SK-N-DZ (cell line): Measurements from ENCODE around the gene TOX2. TPM values are rescaled to one million over a fixed set of nuclear protein-coding genes. Genes with fewer than 3 reads are reported as not detected.

Experiments used
- DNase-seq: peaks from one replicate; pipeline ENCODE4 v3.0.0-alpha.2; 2015; ENCODE audit warnings: low spot score
- polyA plus RNA-seq, 2 experiments: library from polyadenylated mRNA; depleted of rRNA; stranded (reverse); fragments of >200 nt; gene quantifications; 2 replicates each; pipeline ENCODE4 v1.2.3, GENCODE V29; 2014

TOX2 gene
- polyA plus RNA-seq (2014; cell fraction: cytosol; rRNA removed), result 0.36 and 0.77 TPM in 2 replicates
- 0.11 and 0.55 TPM in 2 replicates for polyA plus RNA-seq (2014; cell fraction: nucleus; rRNA removed)

GRCh38 chr20:43914311-43915210 lies at the start of gene TOX2:
TOX2 (plus strand) TSS chr20:43914852; CDS start chr20:43914892, 40 bp downstream.
- DNase-seq, result no peak

DNA sequence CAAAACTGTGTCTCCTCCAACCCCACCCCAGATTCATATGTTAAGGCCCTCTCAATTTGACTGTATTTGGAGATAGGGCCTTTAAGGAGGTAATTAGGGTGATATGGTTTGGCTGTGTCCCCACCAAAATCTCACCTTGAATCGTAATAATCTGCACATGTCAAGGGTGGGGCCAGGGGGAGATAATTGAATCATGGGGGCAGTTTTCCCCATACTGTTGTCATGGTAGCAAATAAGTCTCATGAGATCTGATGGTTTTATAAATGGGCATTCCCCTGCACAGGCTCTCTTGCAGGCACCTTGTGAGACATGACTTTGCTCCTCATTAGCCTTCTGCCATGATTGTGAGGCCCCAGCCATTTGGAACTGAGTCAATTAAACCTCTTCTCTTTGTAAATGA lies 46.6 kb upstream of the TOX2 start:
- no peak for DNase-seq

- DNase-seq, result no peak
Measured at GRCh38 chr20:43870484-43870883, 44.2 kb upstream of the TOX2 start.

- DNase-seq, result no peak
Measured at GRCh38 chr20:43878776-43879175, 35.9 kb upstream of the TOX2 start.

GRCh38 chr20:43893930-43894329 lies 20.7 kb upstream of the TOX2 start:
- no peak for DNase-seq

- DNase-seq, result no peak
Measured at GRCh38 chr20:43894491-43894890, 20.2 kb upstream of the TOX2 start.

DNA sequence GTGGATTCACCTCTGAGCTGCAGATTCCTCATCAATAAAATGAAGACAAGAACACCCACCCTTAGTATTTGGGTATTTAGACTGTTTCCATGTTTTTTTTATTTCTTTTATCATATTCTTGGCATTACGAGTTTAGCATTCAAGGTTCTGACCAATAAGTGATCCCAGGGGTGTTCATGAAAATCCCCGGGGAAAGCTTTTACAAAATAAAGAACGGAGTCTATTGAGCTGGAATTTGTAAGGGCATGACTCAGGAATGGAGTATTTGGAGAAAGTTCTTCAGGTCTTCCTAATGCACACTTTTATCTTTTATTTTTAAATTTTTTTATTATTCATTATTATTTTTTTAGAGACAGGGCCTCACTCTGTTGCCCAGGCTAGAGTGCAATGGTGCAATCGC lies 19.4 kb upstream of the TOX2 start:
- no peak for DNase-seq

- no peak for DNase-seq
Measured at GRCh38 chr20:43899274-43900120, 15.2 kb upstream of the TOX2 start.

DNA sequence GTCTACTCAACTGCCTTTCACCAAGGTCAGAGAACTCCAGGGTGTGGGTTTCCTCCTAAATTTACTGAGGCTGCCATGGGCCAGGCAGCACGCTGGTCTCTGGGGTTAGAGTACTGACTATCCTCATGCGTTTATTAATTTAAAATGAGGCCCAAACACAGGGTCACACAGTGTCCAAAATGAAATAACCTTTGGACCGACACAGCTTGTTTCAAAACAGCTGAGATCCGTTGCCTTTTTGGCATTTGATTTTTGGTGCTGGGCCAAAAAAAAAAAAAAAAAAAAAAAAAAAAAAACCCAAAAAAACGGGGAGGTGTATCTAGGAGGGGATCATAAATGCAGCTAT lies 14.6 kb upstream of the TOX2 start:
- DNase-seq, result no peak

DNA sequence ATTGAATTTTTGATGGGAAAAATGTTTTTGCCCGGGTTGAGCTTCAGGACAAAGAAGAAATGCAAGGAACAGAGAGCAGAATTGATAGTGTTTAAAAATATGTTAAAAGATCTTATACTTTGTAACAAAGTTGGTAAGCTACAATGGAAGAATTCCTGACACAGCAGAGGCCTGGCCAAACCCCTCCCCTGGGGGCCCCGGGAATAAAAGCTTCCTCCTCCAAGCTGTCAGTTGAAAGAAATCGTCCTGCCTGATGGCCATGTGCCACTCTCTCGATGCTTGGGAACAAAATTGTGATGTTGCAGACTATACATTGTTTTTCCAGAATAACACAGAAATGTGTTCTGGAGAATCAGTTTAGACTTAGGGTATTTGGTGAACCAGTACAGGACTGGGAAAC lies 14.2 kb upstream of the TOX2 start:
- no peak for DNase-seq

DNA sequence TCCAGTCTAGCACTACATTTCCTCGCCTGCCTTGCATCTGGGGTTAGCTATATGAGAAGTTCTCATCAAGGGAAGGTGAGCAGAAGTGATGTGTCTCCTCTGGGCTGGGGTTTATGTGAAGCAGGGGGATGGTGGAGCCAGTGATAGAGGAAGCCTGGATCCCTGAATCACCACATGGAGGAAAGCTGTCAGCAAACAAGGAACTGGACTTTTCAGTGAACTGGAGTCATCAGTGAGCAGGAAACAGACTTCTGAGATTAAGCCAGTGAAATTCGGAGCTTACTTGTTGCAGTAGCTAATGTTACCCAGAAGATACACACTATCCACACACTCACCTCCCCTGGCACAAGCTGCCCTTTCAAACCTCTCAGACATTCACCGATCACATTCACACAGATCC lies 13.4 kb upstream of the TOX2 start:
- no peak for DNase-seq

GRCh38 chr20:43903953-43904826 lies 10.5 kb upstream of the TOX2 start:
- DNase-seq, result no peak

DNA sequence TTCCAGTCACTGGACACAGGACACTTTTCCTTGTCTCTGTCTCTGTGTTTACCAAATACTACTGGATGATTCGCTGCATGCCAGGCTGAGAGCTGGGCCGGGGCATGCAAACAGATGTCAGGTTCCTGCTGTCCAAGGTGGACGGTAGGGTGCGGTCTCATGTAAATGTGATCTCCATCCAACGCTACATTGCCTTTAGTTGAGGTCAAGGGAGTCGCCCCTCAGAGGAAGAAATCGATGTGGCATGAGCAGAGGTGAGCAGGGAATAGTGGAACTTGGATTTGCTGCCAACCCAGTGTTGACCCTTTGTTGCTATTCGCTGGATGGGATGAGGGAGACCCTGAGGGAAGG lies 9.8 kb upstream of the TOX2 start:
- no peak for DNase-seq

DNA sequence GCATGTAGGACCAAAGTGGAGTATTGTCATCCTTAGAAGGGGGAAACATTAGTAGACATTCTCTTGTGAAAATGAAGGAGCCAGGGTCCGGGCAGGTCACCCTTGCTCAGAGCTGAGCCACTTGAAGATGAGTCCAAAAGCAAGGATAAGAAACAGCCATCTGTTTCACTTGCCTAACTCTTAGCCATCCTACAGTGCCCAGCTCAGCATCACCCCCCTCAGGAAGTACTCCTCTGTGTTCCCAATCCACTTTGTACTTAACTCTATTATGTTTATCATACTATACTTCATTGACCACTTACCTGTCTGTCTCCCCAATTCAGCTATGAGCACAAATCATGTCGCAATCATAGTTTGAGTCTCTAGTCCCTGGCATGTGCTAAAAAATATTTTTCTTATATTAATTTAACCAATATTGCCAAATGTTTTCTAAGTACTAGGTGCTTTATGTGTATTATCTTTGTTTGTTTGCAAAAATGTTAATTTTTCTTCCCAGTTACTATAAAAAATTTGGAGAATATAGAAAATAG lies 8.1 kb upstream of the TOX2 start:
- no peak for DNase-seq

DNA sequence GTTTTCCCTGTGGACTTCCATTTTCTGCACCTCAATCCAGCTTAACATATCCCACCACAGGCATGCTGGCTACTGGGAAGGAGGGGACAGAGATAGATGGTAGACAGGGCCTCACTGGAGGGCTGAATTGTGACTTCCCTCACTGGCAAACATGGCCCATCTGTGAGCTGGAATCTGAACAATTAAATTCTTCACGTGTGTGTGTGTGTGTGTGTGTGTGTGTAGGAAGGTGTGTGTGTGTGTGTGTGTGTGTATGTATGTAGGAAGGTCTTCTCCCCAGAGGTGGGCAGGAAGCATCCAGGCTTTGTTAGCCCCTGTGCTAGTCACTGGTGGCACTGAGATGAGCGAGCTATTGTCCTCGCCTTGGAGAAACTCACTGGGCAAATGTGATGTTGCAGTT lies 5.4 kb upstream of the TOX2 start:
- DNase-seq, result no peak

GRCh38 chr20:43909720-43910119 lies 4.9 kb upstream of the TOX2 start:
- no peak for DNase-seq

DNA sequence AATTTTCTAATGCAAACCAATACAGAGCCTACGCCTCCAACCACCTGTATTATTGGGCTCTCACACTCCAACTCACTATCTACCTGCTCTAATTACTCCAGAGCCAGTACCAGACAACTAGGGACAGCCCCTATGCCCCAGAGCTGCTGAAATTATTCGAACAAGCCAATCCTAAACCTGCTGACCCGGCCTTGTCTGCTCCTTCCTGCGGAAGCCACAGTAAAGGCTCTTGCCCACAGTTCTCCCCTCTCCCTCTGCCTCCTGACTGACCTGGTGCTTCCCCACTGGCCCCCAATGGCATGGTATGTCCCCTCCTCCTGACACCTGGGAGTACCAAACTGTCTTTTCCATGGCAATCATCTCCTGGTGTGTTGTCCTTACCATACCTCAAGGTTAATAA lies 4.1 kb upstream of the TOX2 start:
- no peak for DNase-seq

DNA sequence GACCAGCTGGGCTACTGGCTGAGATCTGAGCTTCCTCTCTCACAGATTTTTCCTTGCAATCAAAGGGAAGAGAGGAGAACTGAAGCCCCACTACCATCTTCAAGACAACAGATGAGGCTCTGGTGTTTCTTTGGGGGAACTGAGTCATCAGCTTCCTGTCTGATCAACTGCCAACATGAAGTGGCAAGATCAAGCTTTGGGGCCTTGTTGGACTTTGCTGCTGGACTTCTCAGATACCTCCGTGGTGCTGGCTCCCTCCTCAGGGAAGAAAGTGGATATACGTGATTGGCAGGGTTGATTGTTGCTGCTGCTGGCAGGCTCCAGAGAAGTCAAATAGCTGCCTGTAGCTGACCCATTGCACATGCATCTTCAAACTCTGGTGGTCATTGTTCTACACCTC lies 3.6 kb upstream of the TOX2 start:
- DNase-seq, result no peak

DNA sequence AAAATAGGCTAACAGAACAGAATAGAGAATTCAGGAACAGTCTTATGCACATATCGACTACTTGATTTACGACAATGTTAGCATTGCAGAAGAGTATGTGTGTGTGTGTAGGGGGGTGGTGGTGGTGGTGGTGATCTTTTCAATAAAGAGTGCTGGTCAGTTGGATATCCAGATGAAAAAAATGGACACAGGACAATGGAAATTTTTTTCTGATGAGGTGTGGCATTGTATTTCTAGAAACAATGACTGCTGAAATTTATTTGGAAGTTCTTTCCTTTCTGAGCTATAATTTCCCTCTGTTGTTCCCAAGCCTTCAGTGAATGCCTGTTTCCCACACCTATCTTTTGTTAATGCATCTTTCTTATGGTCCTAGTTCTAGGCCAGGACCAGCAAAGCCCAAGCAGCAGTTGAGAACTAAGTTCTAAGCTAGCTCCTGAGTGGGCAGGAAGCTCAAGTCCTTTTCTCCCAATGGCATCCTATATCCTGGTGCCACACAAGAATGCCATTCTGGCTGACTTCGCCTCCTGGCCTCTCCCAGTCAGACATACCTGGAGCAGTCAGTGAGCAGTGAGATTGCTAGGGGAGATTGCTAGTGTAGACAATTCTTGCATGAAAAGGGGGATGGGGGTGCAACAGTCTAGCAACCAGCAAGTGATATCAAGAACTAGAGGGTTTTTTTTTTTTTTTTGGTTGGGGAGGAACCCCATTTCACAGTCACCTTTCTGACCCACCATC lies 1.2 kb upstream of the TOX2 start:
- no peak for DNase-seq

- no peak for DNase-seq
Measured at GRCh38 chr20:43915211-43916072, 790 bp downstream of the TOX2 start.
